Fibroblast of the aortic adventitia (primary cell): Measurements from ENCODE around the gene PDE1C. TPM values are rescaled to one million over a fixed set of nuclear protein-coding genes. Genes with fewer than 3 reads are reported as not detected.

Source experiments
- DNase-seq: peaks from one replicate; pipeline ENCODE4 v3.0.0-alpha.2; 2010; ENCODE audit warnings: low read depth
- H3K4me3 ChIP-seq: 2 replicates; pipeline ENCODE4 v1.5.1; 2011; ENCODE audit warnings: low read depth, mild to moderate bottlenecking, control low read depth, low read length, moderate library complexity
- CTCF ChIP-seq: IDR thresholded peaks from 2 replicates; pipeline ENCODE4 v1.5.1; 2011; ENCODE audit warnings: mild to moderate bottlenecking, low read length, control low read depth, inconsistent platforms; ENCODE audit not compliant: insufficient read depth
- total RNA-seq: library from RNA; depleted of rRNA; stranded (reverse); fragments of >200 nt; gene quantifications from 2 replicates; pipeline ENCODE4 v1.2.3, GENCODE V29; 2012; ENCODE audit warnings: low replicate concordance

PDE1C gene
- total RNA-seq, 1 donor = 7.4 TPM

GRCh38 chr7:31935124-31936054, 134.8 kb downstream of the PDE1C start:
- TF ChIP-seq CTCF = no peak
- no peak overlapping the region for H3K4me3 ChIP-seq
- DNase-seq = no peak

- H3K4me3 ChIP-seq = no peak overlapping the region
- peak; percentile 25 for DNase-seq
- TF ChIP-seq CTCF = no peak
Measured at GRCh38 chr7:31934551-31934950, 135.7 kb downstream of the PDE1C start.

- no peak for DNase-seq
- no peak for TF ChIP-seq CTCF
Measured at GRCh38 chr7:31933481-31933880, 136.7 kb downstream of the PDE1C start.

GRCh38 chr7:31926991-31927584, 143.1 kb downstream of the PDE1C start:
- no peak for DNase-seq
- no peak for TF ChIP-seq CTCF
- H3K4me3 ChIP-seq = no peak overlapping the region

More at GRCh38 chr7:31933481-31933880, 136.7 kb downstream of the PDE1C start:
- H3K4me3 ChIP-seq = no peak overlapping the region

GRCh38 chr7:31925753-31926454, 144.3 kb downstream of the PDE1C start:
- no peak for DNase-seq
- H3K4me3 ChIP-seq = no peak overlapping the region
- no peak for TF ChIP-seq CTCF

GRCh38 chr7:31924251-31924650, 146.0 kb downstream of the PDE1C start:
- no peak for DNase-seq
- H3K4me3 ChIP-seq = no peak overlapping the region
- no peak for TF ChIP-seq CTCF
